Fibroblast of lung (primary cell): ENCODE measurements around the gene EEPD1.

Experiments used
- CTCF ChIP-seq, 2 donors: IDR thresholded peaks in 1 of 2; conservative IDR thresholded peaks in 1 of 2; 1 replicate in 1 of 2; 2 replicates in 1 of 2; pipeline ENCODE4 v1.5.1; 2011 to 2012; ENCODE audit warnings: low read length in 2 of 2, control low read depth in 1 of 2, inconsistent platforms in 1 of 2, low read depth in 1 of 2, mild to moderate bottlenecking in 1 of 2
- EZH2 ChIP-seq: IDR thresholded peaks from 2 replicates; pipeline ENCODE4 v1.5.1; 2012; ENCODE audit warnings: low read length, control low read depth, mild to moderate bottlenecking; ENCODE audit errors: missing control alignments

GRCh38 chr7:36275735-36276284 lies 122.8 kb downstream of the EEPD1 start:
- TF ChIP-seq CTCF (conservative IDR thresholded peaks at IDR 0.05 in 1 of 2, IDR thresholded peaks at IDR 0.05 in 1 of 2; ENCODE audit: low read depth in 1 of 2, low read length in 2 of 2), result no peak
- TF ChIP-seq EZH2, result no peak
